ENCODE measurements around the gene NRP1. TPM values are rescaled to one million over a fixed set of nuclear protein-coding genes. Genes with fewer than 3 reads are reported as not detected.

Gene NRP1
- total RNA-seq, 1 experiment from 2014 or later, result 3.0 TPM

GRCh38 chr10:33174674-33175434, 159.6 kb downstream of the NRP1 start (continued):
- TF ChIP-seq MXD4 (CRISPR knock-in tag; IDR thresholded peaks at IDR 0.05; ENCODE audit: borderline replicate concordance) (no peak), IRF1 (CRISPR knock-in tag; IDR thresholded peaks at IDR 0.05) (no peak), CTCF (IDR thresholded peaks at IDR 0.05) (no peak), ATF2 (CRISPR knock-in tag; IDR thresholded peaks at IDR 0.05; ENCODE audit: borderline replicate concordance, low read depth) (no peak), ATF1 (CRISPR knock-in tag; IDR thresholded peaks at IDR 0.05) (no peak)

- H3K4me3 Mint-ChIP-seq, result no peak overlapping the region
- CTCF ChIA-PET, result interaction anchor here (0.7 to 1.4 kb wide), 2 partner anchors 157 to 1473 kb away, joined by 3 to 4 read pairs; no protein-coding TSS in a partner anchor
- no peaks in the 10 kb centered on the region for H3K36me3 Mint-ChIP-seq
- DNase-seq (ENCODE audit: low spot score) (no peak), ATAC-seq (peak; percentile 18; the same call in 1 of the 2 replicates)
- no peak for TF ChIP-seq ZNF232 (CRISPR knock-in tag; IDR thresholded peaks at IDR 0.05)
- no peak for TF ChIP-seq ATF3 (CRISPR knock-in tag; conservative IDR thresholded peaks at IDR 0.05)
- TF ChIP-seq KAT7 (CRISPR knock-in tag; IDR thresholded peaks at IDR 0.05; ENCODE audit: borderline replicate concordance), result no peak
- TF ChIP-seq CREB1 (CRISPR knock-in tag; IDR thresholded peaks at IDR 0.05), result no peak
- TF ChIP-seq JUN (CRISPR knock-in tag; IDR thresholded peaks at IDR 0.05), result no peak
- TF ChIP-seq RELA (CRISPR knock-in tag; IDR thresholded peaks at IDR 0.05; ENCODE audit: borderline replicate concordance), result no peak
- no peak for TF ChIP-seq E2F4 (CRISPR knock-in tag; IDR thresholded peaks at IDR 0.05; ENCODE audit: borderline replicate concordance, low read depth)
- no peak for TF ChIP-seq NR1H2 (CRISPR knock-in tag; IDR thresholded peaks at IDR 0.05)
- no peak overlapping the region for H3K27ac Mint-ChIP-seq
- POLR2A ChIA-PET, result no interaction called here
- no peaks in the 10 kb centered on the region for H3K27me3 Mint-ChIP-seq (ENCODE audit: low read depth)
- H3K4me1 Mint-ChIP-seq, result peaks cover 26% of the 10 kb centered on the region
- no peaks in the 10 kb centered on the region for H3K9me3 Mint-ChIP-seq
Observed at GRCh38 chr10:33165911-33166310, 168.6 kb downstream of the NRP1 start.

- 0 out of 2 replicates have a peak, but pooled peaks have one; percentile 34 for ATAC-seq
- no peak overlapping the region for H3K27ac Mint-ChIP-seq
- POLR2A ChIA-PET, result no interaction called here
- no peak for DNase-seq (ENCODE audit: low spot score)
- TF ChIP-seq MXD4 (CRISPR knock-in tag; IDR thresholded peaks at IDR 0.05; ENCODE audit: borderline replicate concordance), result no peak
- no peak for TF ChIP-seq NFYB (CRISPR knock-in tag; conservative IDR thresholded peaks at IDR 0.05; ENCODE audit: low read depth)
- no peak for TF ChIP-seq ZNF671 (CRISPR knock-in tag; IDR thresholded peaks at IDR 0.05)
- TF ChIP-seq SMAD4 (CRISPR knock-in tag; IDR thresholded peaks at IDR 0.05), result no peak
- no peaks in the 10 kb centered on the region for H3K36me3 Mint-ChIP-seq
- peaks cover 33% of the 10 kb centered on the region for H3K4me1 Mint-ChIP-seq
- H3K9me3 Mint-ChIP-seq, result no peaks in the 10 kb centered on the region
- H3K4me3 Mint-ChIP-seq, result no peak overlapping the region
- CTCF ChIA-PET, result interaction anchor here (0.6 to 1.6 kb wide), 3 partner anchors 8 to 1706 kb away, joined by 3 to 7 read pairs (median 4); no protein-coding TSS in a partner anchor
- H3K27me3 Mint-ChIP-seq (ENCODE audit: low read depth), result no peaks in the 10 kb centered on the region
Observed at GRCh38 chr10:33164060-33164709, 170.3 kb downstream of the NRP1 start.

Measured in WTC11 (cell line).